Activated T-cell treated with anti-CD3 and anti-CD28 coated beads, Interleukin-2, amount 50 U/mL, for 72 hours (primary cell): ENCODE results near the gene R3HDM4. TPM values are rescaled to one million over a fixed set of nuclear protein-coding genes. Genes with fewer than 3 reads are reported as not detected.

Experiments used
- ATAC-seq, 2 donors: fragments of 150-1000 bp; cut with Tn5 transposase; replicated peaks in 1 of 2; 2 replicates each; pipeline ENCODE4 v1.10.0; 2021; ENCODE audit warnings: moderate library complexity in 2 of 2, mild to moderate bottlenecking in 1 of 2
- DNase-seq, 2 donors: peaks; one replicate each; pipeline ENCODE4 v3.0.0; 2021 to 2022; ENCODE audit warnings: mixed read lengths in 1 of 2
- H3K27ac Mint-ChIP-seq: one replicate; pipeline ENCODE4 v1.8.0; 2022; ENCODE audit warnings: mild to moderate bottlenecking, moderate library complexity, mixed read lengths
- H3K27me3 Mint-ChIP-seq: one replicate; pipeline ENCODE4 v1.8.0; 2022; ENCODE audit warnings: low read depth, mixed read lengths
- H3K36me3 Mint-ChIP-seq, 2 donors: one replicate each; pipeline ENCODE4 v1.8.0; 2022; ENCODE audit warnings: mixed read lengths in 2 of 2, mild to moderate bottlenecking in 1 of 2; ENCODE audit not compliant: insufficient read depth in 2 of 2
- H3K4me1 Mint-ChIP-seq: one replicate; pipeline ENCODE4 v1.8.0; 2022; ENCODE audit warnings: low read depth, mixed read lengths
- H3K4me3 Mint-ChIP-seq, 2 donors: one replicate each; pipeline ENCODE4 v1.8.0; 2022; ENCODE audit warnings: mild to moderate bottlenecking in 2 of 2, mixed read lengths in 2 of 2, moderate library complexity in 2 of 2
- H3K9me3 Mint-ChIP-seq, 2 donors: one replicate each; pipeline ENCODE4 v1.8.0; 2022; ENCODE audit warnings: mixed read lengths in 2 of 2
- total RNA-seq, 2 donors: library from RNA; stranded (reverse); gene quantifications; one replicate each; pipeline ENCODE4 v1.2.3, GENCODE V29; 2022

Gene R3HDM4
- total RNA-seq, 2 donors from 2014 or later: 109 to 126 TPM

DNA sequence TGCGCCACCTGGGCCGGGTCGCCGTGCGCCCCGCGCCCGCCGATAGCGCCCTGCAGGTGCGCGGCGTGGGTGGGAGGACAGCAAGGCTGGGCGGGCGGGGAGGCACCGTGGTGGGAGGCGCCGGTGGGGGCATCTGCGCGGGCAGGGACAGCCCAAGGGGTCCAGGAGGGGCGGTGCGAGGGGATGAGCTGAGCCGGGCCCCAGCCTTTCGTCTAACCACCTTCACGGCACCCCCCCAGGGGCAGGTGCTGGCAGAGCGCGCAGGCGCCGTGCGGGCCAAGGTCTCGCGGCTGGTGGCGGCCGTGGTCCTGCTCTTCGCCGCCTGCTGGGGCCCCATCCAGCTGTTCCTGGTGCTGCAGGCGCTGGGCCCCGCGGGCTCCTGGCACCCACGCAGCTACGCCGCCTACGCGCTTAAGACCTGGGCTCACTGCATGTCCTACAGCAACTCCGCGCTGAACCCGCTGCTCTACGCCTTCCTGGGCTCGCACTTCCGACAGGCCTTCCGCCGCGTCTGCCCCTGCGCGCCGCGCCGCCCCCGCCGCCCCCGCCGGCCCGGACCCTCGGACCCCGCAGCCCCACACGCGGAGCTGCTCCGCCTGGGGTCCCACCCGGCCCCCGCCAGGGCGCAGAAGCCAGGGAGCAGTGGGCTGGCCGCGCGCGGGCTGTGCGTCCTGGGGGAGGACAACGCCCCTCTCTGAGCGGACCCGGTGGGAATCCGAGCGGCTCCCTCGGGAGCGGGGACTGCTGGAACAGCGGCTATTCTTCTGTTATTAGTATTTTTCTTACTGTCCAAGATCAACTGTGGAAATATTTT lies 7.2 kb upstream of the R3HDM4 start:
- H3K4me3 Mint-ChIP-seq: peak overlapping the region; percentile 86 to 99

DNA sequence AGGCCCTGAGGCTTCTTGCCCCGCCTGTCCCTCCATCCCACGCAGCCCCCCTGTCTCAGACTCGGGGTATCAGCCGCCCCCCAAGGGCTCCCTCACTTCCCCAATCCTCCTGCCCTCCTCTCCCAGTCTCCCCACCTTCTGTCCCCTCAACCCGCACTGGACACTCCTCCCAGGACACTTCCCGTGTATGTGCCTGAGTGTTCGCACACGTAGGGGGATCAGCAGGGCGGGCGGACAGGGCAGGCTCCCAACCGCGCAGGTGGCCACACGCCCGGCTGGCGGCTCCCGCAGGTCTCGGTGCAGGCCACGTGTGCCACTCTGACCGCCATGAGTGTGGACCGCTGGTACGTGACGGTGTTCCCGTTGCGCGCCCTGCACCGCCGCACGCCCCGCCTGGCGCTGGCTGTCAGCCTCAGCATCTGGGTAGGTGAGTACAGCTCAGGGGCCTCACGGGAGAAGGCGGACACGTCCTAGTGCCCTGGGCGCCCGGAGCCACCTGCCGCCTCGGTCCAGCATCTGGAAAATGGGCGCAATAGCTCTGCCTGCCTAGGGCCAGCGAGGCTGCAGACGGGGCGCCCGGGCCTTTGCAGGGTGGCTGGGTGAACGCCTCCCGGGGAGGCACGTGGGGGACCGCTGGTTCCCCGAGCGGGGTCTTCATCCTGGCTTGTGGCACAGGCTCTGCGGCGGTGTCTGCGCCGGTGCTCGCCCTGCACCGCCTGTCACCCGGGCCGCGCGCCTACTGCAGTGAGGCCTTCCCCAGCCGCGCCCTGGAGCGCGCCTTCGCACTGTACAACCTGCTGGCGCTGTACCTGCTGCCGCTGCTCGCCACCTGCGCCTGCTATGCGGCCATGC lies 6.4 kb upstream of the R3HDM4 start:
- H3K27ac Mint-ChIP-seq: no peak overlapping the region
- H3K27me3 Mint-ChIP-seq: no peaks in the 10 kb centered on the region
- ATAC-seq: peak; percentile 30 to 48
- H3K36me3 Mint-ChIP-seq: no peaks in the 10 kb centered on the region
- H3K9me3 Mint-ChIP-seq: no peaks in the 10 kb centered on the region
- H3K4me3 Mint-ChIP-seq: peak overlapping the region; percentile 68 to 85
- peaks cover 27% of the 10 kb centered on the region for H3K4me1 Mint-ChIP-seq
- DNase-seq: peak; percentile 58 to 60

More for the DNA sequence above, 7.2 kb upstream of the R3HDM4 start:
- DNase-seq (peak; percentile 74 to 75), ATAC-seq (peak; percentile 36 to 48)
- Mint-ChIP-seq H3K27me3 (no peaks in the 10 kb centered on the region), H3K4me1 (peaks cover 20% of the 10 kb centered on the region), H3K9me3 (no peaks in the 10 kb centered on the region), H3K27ac (peak overlapping the region; percentile 89), H3K36me3 (no peaks in the 10 kb centered on the region)

DNA sequence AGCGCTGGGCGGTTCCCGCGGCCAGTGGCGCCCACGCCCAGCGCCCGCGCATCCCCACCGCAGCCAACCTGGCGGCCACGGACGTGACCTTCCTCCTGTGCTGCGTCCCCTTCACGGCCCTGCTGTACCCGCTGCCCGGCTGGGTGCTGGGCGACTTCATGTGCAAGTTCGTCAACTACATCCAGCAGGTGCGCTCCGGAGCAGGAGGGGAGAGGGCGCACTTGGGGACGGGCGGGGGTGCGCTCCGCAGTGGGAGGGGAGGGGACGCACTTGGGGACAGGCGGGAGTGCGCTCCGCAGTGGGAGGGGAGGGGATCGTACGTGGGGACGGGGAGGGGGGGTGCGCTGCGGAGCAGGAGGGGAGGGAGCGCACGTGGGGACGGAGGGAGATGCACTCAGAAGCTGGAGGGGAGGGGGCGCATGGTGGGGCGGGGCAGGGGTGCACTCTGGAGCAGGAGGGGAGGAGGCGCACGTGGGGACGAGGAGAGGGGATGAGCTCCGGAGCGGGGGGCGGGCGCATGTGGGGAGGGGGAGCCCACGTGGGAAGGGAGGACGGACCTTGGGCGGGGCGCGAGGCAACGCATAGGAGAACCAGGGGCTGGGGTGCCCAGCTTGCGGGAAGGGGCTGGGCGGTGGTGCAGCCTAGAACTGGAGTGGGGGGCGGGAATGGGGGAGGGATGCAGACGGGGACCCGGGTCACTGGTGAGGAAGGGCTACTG lies 5.6 kb upstream of the R3HDM4 start:
- Mint-ChIP-seq H3K27ac (no peak overlapping the region), H3K9me3 (no peaks in the 10 kb centered on the region), H3K27me3 (no peaks in the 10 kb centered on the region), H3K36me3 (no peaks in the 10 kb centered on the region), H3K4me1 (peaks cover 28% of the 10 kb centered on the region), H3K4me3 (peak overlapping the region; percentile 68 to 85)
- ATAC-seq (peak in 1 of 2 donors; percentile 12), DNase-seq (peak; percentile 61 to 62)

DNA sequence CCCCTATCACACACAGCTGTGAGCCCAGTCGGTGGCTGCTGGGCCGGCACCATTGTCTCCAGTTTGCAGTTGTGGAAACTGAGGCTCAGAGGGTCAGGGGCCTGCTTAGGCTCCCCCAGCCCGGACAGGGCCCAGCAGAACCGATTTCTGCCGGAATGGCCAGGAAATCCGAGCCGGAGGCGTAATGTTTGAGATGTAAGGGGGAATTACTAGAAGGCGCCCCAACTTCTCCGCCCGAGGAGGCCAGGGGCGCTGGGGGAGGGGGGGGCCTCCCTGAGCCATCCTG lies 5.1 kb upstream of the R3HDM4 start:
- no peaks in the 10 kb centered on the region for H3K9me3 Mint-ChIP-seq
- H3K27ac Mint-ChIP-seq: no peak overlapping the region
- H3K27me3 Mint-ChIP-seq: no peaks in the 10 kb centered on the region
- no peaks in the 10 kb centered on the region for H3K36me3 Mint-ChIP-seq
- no peak for DNase-seq
- peak overlapping the region; percentile 83 to 85 for H3K4me3 Mint-ChIP-seq
- H3K4me1 Mint-ChIP-seq: peaks cover 28% of the 10 kb centered on the region
- no peak for ATAC-seq

DNA sequence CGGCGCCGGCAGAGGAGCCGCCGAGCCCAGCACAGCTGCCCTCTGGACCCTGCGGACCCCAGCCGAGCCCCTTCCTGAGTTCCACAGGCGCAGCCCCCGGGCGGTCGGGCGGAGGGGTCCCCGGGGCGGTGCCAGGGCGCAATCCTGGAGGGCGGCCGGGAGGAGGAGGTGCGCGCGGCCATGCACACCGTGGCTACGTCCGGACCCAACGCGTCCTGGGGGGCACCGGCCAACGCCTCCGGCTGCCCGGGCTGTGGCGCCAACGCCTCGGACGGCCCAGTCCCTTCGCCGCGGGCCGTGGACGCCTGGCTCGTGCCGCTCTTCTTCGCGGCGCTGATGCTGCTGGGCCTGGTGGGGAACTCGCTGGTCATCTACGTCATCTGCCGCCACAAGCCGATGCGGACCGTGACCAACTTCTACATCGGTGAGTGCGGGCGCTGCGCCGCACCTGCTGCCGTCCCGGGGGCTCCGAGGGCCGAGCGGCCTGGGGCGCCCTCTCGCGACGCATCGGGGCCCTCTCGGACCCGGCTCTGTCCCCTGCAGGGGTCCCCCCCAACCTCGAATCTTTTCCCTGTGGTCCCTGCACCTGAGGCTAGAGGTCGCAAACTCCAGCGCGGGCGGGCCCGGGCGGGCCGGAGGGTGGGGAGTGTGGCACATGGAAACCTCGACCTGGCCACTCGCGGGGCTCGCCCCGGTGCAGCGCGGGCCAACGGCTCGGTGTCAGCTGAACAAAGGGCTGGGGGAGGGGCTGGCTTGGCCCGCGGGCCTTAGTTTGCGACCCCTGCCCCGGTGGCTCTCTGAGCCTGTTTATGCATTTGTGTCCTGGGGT lies 4.5 kb upstream of the R3HDM4 start, which contains the start of gene KISS1R:
Gene KISS1R (plus strand): TSS at position 11 of the 829 bp plus-strand sequence. CDS start 170 bp downstream, at position 181.
- DNase-seq (peak; percentile 62 to 76), ATAC-seq (peak; percentile 13 to 32)
- no peak within 1 kb of the TSS for H3K27ac Mint-ChIP-seq
- H3K4me3 Mint-ChIP-seq: peak within 1 kb of the TSS; percentile 83 to 85
- no peaks in the 10 kb centered on the region for H3K36me3 Mint-ChIP-seq
- H3K27me3 Mint-ChIP-seq: no peaks in the 10 kb centered on the region
- H3K9me3 Mint-ChIP-seq: no peaks in the 10 kb centered on the region
- H3K4me1 Mint-ChIP-seq: peaks cover 28% of the 10 kb centered on the region

DNA sequence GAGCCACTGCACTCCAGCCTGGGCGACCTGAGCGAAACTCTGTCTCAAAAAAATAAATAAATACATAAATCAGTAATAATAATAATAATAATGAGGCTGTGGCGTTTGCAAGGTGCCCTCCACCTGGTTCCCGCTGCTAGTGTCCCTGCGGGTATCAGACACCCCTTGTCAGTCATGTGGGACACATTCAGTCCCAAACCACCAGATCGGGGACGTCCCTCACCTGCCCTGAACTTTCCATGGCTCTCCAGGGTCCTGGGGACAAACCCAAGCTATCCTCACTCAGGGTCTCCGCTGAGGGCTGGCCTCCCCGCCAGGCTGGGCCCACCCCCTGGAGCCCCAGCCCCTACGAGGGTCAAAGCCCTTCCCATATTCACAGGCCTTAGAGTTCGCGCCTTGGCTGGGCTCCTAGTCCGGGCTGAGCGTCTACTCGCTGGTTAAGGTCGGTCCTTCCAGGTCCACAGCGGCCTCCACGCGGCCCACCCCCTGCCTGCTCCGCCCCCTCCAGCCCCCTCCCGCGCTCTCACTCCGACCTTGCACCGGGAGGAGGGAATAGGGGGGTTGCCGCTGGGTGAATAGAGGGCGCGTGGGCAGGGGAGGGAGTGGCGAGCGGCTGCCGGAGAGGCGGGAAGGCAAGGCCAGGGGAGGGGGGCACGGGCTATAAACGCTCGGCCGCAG lies 3.8 kb upstream of the R3HDM4 start:
- peak overlapping the region; percentile 40 to 53 for H3K4me3 Mint-ChIP-seq
- H3K36me3 Mint-ChIP-seq: no peaks in the 10 kb centered on the region
- no peaks in the 10 kb centered on the region for H3K27me3 Mint-ChIP-seq
- ATAC-seq: no peak
- DNase-seq: peak; percentile 40 to 43
- H3K4me1 Mint-ChIP-seq: peaks cover 25% of the 10 kb centered on the region
- H3K27ac Mint-ChIP-seq: no peak overlapping the region
- H3K9me3 Mint-ChIP-seq: no peaks in the 10 kb centered on the region

DNA sequence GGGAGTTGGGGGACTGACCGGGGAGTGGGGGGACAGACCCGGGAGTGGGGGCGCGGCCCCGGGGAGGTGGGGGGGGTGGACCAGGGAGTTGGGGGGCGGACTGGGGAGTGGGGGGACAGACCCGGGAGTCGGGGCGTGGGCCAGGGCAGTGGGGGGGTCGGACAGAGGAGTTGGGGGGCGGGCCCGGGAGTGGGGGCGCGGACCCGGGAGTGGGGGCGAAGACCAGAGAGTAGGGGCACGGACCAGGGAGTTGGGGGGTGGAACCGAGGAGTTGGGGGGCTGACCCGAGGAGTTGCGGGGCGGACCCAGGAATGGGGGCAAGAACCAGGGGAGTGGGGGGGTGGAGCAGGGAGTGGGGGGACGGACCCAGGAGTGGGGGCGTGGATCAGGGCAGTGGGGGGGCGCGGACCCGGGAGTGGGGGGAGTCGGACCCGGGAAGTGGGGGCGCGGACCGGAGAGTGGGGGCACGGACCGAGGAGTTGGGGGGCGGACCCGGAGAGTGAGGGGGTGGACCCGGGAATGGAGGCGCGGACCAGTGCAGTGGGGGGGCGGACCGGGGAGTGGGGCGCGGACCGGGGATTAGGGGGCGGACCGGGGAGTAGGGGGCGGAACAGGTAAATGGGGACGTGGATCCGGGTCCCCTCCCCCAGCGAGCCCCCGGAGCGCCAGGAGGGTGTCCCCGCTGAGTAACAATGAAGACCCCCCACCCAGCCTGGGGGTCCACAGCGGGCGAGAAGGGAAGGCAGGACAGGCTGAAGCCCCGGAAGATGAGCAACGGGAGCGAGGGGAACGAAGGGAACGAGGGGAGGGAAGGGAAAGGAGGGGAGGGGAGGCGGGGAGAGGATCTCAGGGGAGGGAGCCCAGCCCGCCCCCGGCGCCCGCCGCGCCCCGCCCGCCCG lies 589 bp downstream of the R3HDM4 start:
- peak; percentile 38 for DNase-seq
- ATAC-seq: no peak
- peaks cover 3 to 9% of the 10 kb centered on the region in 2 donors for H3K36me3 Mint-ChIP-seq
- no peaks in the 10 kb centered on the region for H3K9me3 Mint-ChIP-seq
- H3K4me1 Mint-ChIP-seq: peaks cover 40% of the 10 kb centered on the region
- peak overlapping the region; percentile 83 to 90 for H3K4me3 Mint-ChIP-seq
- H3K27me3 Mint-ChIP-seq: no peaks in the 10 kb centered on the region
- no peak overlapping the region for H3K27ac Mint-ChIP-seq

DNA sequence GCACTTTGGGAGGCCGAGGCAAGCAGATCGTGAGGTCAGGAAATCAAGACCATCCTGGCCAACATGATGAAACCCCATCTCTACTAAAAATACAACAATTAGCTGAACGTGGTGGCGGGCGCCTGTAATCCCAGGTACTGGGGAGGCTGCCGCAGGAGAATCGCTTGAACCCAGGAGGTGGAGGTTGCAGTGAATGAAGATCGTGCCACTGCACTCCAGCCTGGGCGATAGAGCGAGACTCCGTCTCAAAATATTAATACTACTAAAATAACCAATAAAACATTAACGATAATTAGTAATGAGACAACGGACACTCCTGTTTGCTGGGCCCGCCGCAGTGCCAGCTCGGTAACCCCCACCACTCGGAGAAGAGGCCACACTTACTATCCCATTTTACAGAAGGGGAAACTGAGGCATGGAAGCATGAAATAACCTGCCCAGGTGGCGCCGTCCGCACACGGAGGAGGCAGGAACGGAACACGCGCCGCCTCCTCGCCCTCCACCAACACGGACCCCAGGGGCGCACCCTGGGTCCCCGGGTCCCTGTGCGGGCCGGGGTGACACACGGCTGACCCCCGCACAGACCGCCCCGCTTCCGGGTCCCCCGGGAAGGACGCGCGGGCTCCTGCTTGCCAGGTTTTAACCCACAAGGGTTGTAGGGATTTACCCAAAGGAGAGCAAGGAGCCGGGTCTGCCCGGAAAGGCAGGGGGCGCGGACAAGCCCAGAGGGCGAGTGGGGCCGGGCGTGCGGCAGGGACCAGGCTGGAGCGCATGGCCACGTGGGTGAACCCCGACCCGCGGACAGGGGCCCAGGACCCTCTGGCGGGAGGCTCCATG lies 1.6 kb downstream of the R3HDM4 start:
- Mint-ChIP-seq H3K27me3 (no peaks in the 10 kb centered on the region), H3K4me1 (peaks cover 50% of the 10 kb centered on the region), H3K9me3 (no peaks in the 10 kb centered on the region), H3K27ac (no peak overlapping the region), H3K36me3 (peaks cover 4 to 9% of the 10 kb centered on the region in 2 donors), H3K4me3 (peak overlapping the region; percentile 59 to 73)
- DNase-seq: no peak
- no peak for ATAC-seq

DNA sequence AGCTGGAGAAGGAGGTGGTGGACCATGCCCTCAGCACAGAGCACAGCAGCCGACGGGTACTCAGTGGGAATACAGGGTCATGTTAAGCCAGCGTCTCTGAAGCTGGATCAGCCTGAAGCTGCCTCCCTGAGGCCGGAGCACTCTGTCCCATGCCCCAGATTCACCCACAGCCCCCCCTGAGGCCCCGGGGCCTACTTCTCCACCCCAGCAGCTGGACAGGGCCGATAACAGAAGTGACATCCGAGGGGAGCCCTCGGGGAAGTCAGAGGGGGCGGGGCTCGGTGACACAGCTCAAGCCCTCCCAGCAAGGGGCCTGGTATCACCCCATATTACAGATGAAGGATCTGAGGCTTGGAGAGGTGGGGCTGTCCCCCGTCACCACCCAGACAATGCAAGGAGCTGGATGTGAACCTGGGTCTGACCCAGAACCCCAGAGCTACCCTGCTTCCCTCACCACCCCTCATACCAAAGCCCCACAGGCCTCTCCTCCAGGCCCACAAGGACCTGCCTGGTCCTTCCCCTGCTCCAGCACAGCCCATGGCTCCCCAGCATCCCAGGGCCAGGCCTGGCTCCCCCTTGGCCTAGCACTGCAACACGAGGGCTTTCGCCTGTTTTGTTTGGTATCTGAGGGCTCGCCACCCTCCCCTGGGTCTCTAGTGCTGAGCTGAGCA lies 5.7 kb downstream of the R3HDM4 start:
- DNase-seq: peak; percentile 50 to 55
- ATAC-seq: peak; percentile 12 to 20
- no peaks in the 10 kb centered on the region for H3K9me3 Mint-ChIP-seq
- no peaks in the 10 kb centered on the region for H3K27me3 Mint-ChIP-seq
- peaks cover 60% of the 10 kb centered on the region for H3K4me1 Mint-ChIP-seq
- peaks cover 4 to 10% of the 10 kb centered on the region in 2 donors for H3K36me3 Mint-ChIP-seq
- peak overlapping the region; percentile 46 for H3K27ac Mint-ChIP-seq
- H3K4me3 Mint-ChIP-seq: peak overlapping the region; percentile 49 to 67

DNA sequence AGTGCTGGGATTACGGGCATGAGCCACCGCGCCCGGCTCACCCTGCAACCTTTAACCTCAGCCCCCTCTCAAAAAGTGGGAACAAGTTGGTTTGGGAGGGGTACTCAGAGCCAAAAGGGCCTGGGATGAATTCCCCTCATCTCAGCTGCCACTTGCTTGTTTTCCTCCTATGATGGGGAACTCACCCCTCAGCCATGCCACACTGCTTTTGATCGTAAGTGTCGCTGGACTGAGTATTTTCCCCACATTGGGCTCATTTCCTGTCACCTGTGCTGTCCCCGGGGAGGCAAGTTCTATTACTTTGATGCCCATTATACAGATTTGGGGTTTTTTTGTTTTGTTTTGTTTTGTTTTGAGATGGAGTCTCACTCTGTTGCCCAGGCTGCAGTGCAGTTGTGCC lies 6.5 kb downstream of the R3HDM4 start:
- Mint-ChIP-seq H3K27me3 (no peaks in the 10 kb centered on the region), H3K4me1 (peaks cover 60% of the 10 kb centered on the region), H3K36me3 (peaks cover 4 to 10% of the 10 kb centered on the region in 2 donors), H3K9me3 (no peaks in the 10 kb centered on the region), H3K4me3 (peak overlapping the region; percentile 49 to 67), H3K27ac (peak overlapping the region; percentile 85)
- no peak for DNase-seq
- no peak for ATAC-seq
